HepG2 (cell line): ENCODE data around the gene C14orf180. TPM values are rescaled to one million over a fixed set of nuclear protein-coding genes. Genes with fewer than 3 reads are reported as not detected.

ENCODE experiments used
- ATAC-seq: fragments of 200-7000 bp; cut with Tn5 transposase; 3 replicates; pipeline ENCODE4 v1.9.1; 2020; ENCODE audit warnings: mild to moderate bottlenecking, moderate library complexity
- BruUV-seq: library from RNA; stranded (reverse); fragments of 400-500 nt; replicated peaks from 2 replicates; lab custom pipeline; 2021; lab: Mats Ljungman, UMichigan
- CTCF ChIA-PET: fragments of 300-600 bp; formaldehyde crosslinking; extraction: SDS; loops from one replicate; lab custom pipeline; 2021; ENCODE audit warnings: low total read pairs, inconsistent platforms, low intra/inter-chr PET ratio; lab: Yijun Ruan, JAX
- POLR2A ChIA-PET: fragments of 350-600 bp; sonication (Branson Sonifier 250); formaldehyde crosslinking; loops from one replicate; lab custom pipeline; 2020; ENCODE audit warnings: antibody characterized with exemption, inconsistent platforms; lab: Yijun Ruan, JAX
- DNase-seq: peaks from one replicate; pipeline ENCODE4 v3.0.0-alpha.2; 2015; ENCODE audit warnings: low spot score
- FAIRE-seq: peaks from 3 replicates; lab custom pipeline; 2011; peaks lifted over from hg19 to GRCh38; lab: Jason Lieb, UNC
- H2AFZ ChIP-seq: one replicate; pipeline ENCODE4 v1.6.1; 2011; ENCODE audit warnings: low read length, inconsistent platforms
- H3K27ac ChIP-seq: fragments of 300-600 bp; 3 replicates; pipeline ENCODE4 v1.8.0; 2011; ENCODE audit warnings: mixed run types, mild to moderate bottlenecking, mixed read lengths, low read length, inconsistent platforms; ENCODE audit not compliant: insufficient read depth; ENCODE audit errors: extremely low read length
- H3K27me3 ChIP-seq, 2 experiments: fragments of 200-600 bp in 1 of 2; 2 replicates in 1 of 2; 3 replicates in 1 of 2; pipeline versions ENCODE4 v1.6.0 to v1.8.0; 2011; ENCODE audit warnings: low read length in 2 of 2, mild to moderate bottlenecking in 2 of 2, moderate library complexity in 2 of 2, inconsistent platforms in 1 of 2; ENCODE audit not compliant: insufficient read depth in 2 of 2, control insufficient read depth in 1 of 2
- H3K36me3 ChIP-seq, 2 experiments: fragments of 200-600 bp in 1 of 2; replicated peaks in 1 of 2; 2 replicates in 1 of 2; 3 replicates in 1 of 2; pipeline versions ENCODE4 v1.5.1 to v1.8.0; 2011; ENCODE audit warnings: low read length in 2 of 2, inconsistent platforms in 1 of 2; ENCODE audit not compliant: insufficient read depth in 2 of 2, control insufficient read depth in 1 of 2
- H3K4me1 ChIP-seq: 2 replicates; pipeline ENCODE4 v1.5.1; 2012; ENCODE audit warnings: low read length, inconsistent platforms; ENCODE audit not compliant: insufficient read depth
- H3K4me2 ChIP-seq: 2 replicates; pipeline ENCODE4 v1.6.0; 2011; ENCODE audit warnings: low read depth, low read length, inconsistent platforms
- H3K4me3 ChIP-seq, 3 experiments: fragments of 200-600 bp in 1 of 3; sonication (generic), shearing (Covaris generic) in 1 of 3; replicated peaks in 1 of 3; 2 replicates each; pipeline ENCODE4 v1.5.1; 2011 to 2016; ENCODE audit warnings: low read length in 3 of 3, inconsistent platforms in 2 of 3, low read depth in 2 of 3, mild to moderate bottlenecking in 2 of 3, control low read depth in 1 of 3, mixed read lengths in 1 of 3; ENCODE audit not compliant: insufficient read depth in 1 of 3
- H3K79me2 ChIP-seq: one replicate; pipeline ENCODE4 v1.6.1; 2011; ENCODE audit warnings: low read length, inconsistent platforms; ENCODE audit not compliant: insufficient read depth
- H3K9ac ChIP-seq: 2 replicates; pipeline ENCODE4 v1.6.0; 2011; ENCODE audit warnings: mild to moderate bottlenecking, low read depth, low read length, inconsistent platforms; ENCODE audit not compliant: insufficient read depth
- H3K9me3 ChIP-seq: 2 replicates; pipeline ENCODE4 v1.5.1; 2012; ENCODE audit warnings: mild to moderate bottlenecking, low read length
- H4K20me1 ChIP-seq: 2 replicates; pipeline ENCODE4 v1.6.0; 2011; ENCODE audit warnings: inconsistent platforms, mild to moderate bottlenecking, low read length, moderate library complexity; ENCODE audit not compliant: insufficient read depth
- CEBPG ChIP-seq: IDR thresholded peaks from 2 replicates; pipeline ENCODE4 v1.6.1; 2016
- CREM ChIP-seq, 2 experiments: sonication (generic) in 1 of 2; formaldehyde crosslinking in 1 of 2; IDR thresholded peaks; 2 replicates each; pipeline versions ENCODE4 v1.4.0 to v1.6.1; 2016 to 2020; ENCODE audit warnings: antibody characterized with exemption in 1 of 2, mild to moderate bottlenecking in 1 of 2, missing genetic modification reagents in 1 of 2
- EEA1 ChIP-seq: sonication (generic); formaldehyde crosslinking; IDR thresholded peaks from 2 replicates; pipeline ENCODE4 v1.5.1; 2020; ENCODE audit warnings: mild to moderate bottlenecking, missing genetic modification reagents, borderline replicate concordance
- EHMT2 ChIP-seq: fragments of 200-600 bp; sonication (generic); IDR thresholded peaks from 2 replicates; pipeline ENCODE4 v1.7.0; 2017; ENCODE audit warnings: antibody characterized with exemption, low read depth, low read length, borderline replicate concordance
- POLR2AphosphoS5 ChIP-seq: IDR thresholded peaks from 2 replicates; pipeline ENCODE4 v1.6.1; 2012; ENCODE audit warnings: low read depth, low read length
- SRY ChIP-seq: sonication (generic); formaldehyde crosslinking; IDR thresholded peaks from 2 replicates; pipeline ENCODE4 v1.8.0; 2022; ENCODE audit warnings: mild to moderate bottlenecking, missing genetic modification reagents
- TGIF2 ChIP-seq: IDR thresholded peaks from 2 replicates; pipeline ENCODE4 v1.6.1; 2016; ENCODE audit warnings: control low read depth, missing compliant biosample characterization
- TOPORS ChIP-seq: sonication (generic); formaldehyde crosslinking; IDR thresholded peaks from 2 replicates; pipeline ENCODE4 v1.8.0; 2023; ENCODE audit warnings: mild to moderate bottlenecking, missing genetic modification reagents
- ZNF589 ChIP-seq: sonication (generic); formaldehyde crosslinking; conservative IDR thresholded peaks from 2 replicates; pipeline ENCODE4 v1.8.0; 2022; ENCODE audit warnings: mild to moderate bottlenecking, moderate library complexity, missing genetic modification reagents
- WGBS: methylation state at CpG from one replicate; pipeline ENCODE4 v1.1.6; 2017; ENCODE audit warnings: low lambda C conversion rate; 5-methylcytosine and 5-hydroxymethylcytosine counted together
- in situ Hi-C: cut with HindIII; loops from 2 replicates; pipeline ENCODE4 v1.10.0; 2017; ENCODE audit warnings: low pct_unique_long_range_greater_than_20kb; ENCODE audit not compliant: extremely low pct_ligation_motif_present
- intact Hi-C: fragments of 100-400 bp; cut with micrococcal nuclease; formaldehyde crosslinking; loops from one replicate; pipeline ENCODE4 v1.10.0; 2022; ENCODE audit not compliant: unreplicated experiment
- polyA plus RNA-seq, 8 experiments: library from polyadenylated mRNA; depleted of rRNA in 3 of 8; stranded (reverse) in 7 of 8; unstranded in 1 of 8; fragments of >200 nt; fragmentation: Illumina TruSeq in 4 of 8; extraction: Trizol in 4 of 8; gene quantifications; 2 replicates each; pipeline versions ENCODE4 v1.2.1 to v1.2.3, GENCODE V29; 2011 to 2016; ENCODE audit warnings: low read depth in 4 of 8, missing spikeins in 1 of 8, mixed read lengths in 1 of 8; ENCODE audit not compliant: insufficient read depth in 1 of 8
- total RNA-seq, 5 experiments: library from RNA; depleted of rRNA; stranded (reverse); fragments of >200 nt; fragmentation: Illumina TruSeq; extraction: Trizol; gene quantifications; 2 replicates each; pipeline ENCODE4 v1.2.3, GENCODE V29; 2016; ENCODE audit warnings: low read depth in 1 of 5
- TF ChIP-seq, protein P1 (sequence below): sonication (generic); formaldehyde crosslinking; IDR thresholded peaks from 2 replicates; pipeline ENCODE4 v1.4.0; 2020; ENCODE audit warnings: missing genetic modification reagents
- TF ChIP-seq, protein P2 (sequence below): sonication (generic); formaldehyde crosslinking; IDR thresholded peaks from 2 replicates; pipeline ENCODE4 v1.4.0; 2020; ENCODE audit warnings: mild to moderate bottlenecking, missing genetic modification reagents
- TF ChIP-seq, protein P3 (sequence below): sonication (generic); formaldehyde crosslinking; IDR thresholded peaks from 2 replicates; pipeline ENCODE4 v1.4.0; 2020; ENCODE audit warnings: missing genetic modification reagents, mild to moderate bottlenecking, borderline replicate concordance
- TF ChIP-seq, protein P4 (sequence below): sonication (generic); formaldehyde crosslinking; IDR thresholded peaks from 2 replicates; pipeline ENCODE4 v1.5.0; 2020; ENCODE audit warnings: mild to moderate bottlenecking, missing genetic modification reagents
- TF ChIP-seq, protein P5 (sequence below): sonication (generic); formaldehyde crosslinking; IDR thresholded peaks from 2 replicates; pipeline ENCODE4 v1.5.0; 2020; ENCODE audit warnings: mild to moderate bottlenecking, missing genetic modification reagents

The C14orf180 gene
- total and polyA plus RNA-seq, 2 of the 13 experiments (the other 11 are each of a cell fraction or from before 2014, with no cell fraction given): not detected

DNA sequence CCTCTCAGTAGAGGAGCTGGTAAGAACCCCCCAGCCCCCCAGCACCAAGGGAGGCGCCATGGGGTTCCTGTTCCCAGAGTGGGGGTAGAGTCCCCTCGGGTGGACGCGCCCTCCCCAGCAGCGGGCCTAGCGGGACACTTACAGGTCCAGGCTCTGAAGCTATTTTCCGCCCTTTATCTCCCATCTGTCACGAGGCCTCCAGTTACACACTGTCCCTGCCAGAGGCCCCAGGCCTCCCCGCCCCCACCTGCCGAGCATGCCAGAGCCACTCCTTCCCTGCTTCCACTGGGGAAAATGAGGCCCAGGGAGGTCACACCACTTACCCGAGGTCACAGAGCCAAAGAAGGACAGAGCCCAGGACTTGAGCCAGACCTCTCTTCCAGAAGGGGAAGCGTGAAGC, 3.1 kb downstream of the C14orf180 start:
- ATAC-seq (no peak), DNase-seq (no peak), FAIRE-seq (no peak)
- WGBS: 6% methylated on average over 9 of the region's 12 CpGs
- intact Hi-C loops: no loop called here
- in situ Hi-C loops: no loop called here
- ChIA-PET CTCF (no interaction called here), POLR2A (no interaction called here)
- no TSS peak for BruUV-seq
- peaks cover 26 to 91% of the 10 kb centered on the region in 2 experiments for H3K27me3 ChIP-seq
- H3K9me3 ChIP-seq: no peaks in the 10 kb centered on the region
- peaks cover 3% of the 10 kb centered on the region for H3K4me1 ChIP-seq
- no peaks in the 10 kb centered on the region for H4K20me1 ChIP-seq
- H3K4me3 ChIP-seq: no peak overlapping the region
- H3K27ac ChIP-seq: no peak overlapping the region
- TF ChIP-seq CREM (IDR thresholded peaks at IDR 0.05): no peak
- TF ChIP-seq CREM (CRISPR knock-in tag; IDR thresholded peaks at IDR 0.05): no peak
- TF ChIP-seq, protein P1, sequence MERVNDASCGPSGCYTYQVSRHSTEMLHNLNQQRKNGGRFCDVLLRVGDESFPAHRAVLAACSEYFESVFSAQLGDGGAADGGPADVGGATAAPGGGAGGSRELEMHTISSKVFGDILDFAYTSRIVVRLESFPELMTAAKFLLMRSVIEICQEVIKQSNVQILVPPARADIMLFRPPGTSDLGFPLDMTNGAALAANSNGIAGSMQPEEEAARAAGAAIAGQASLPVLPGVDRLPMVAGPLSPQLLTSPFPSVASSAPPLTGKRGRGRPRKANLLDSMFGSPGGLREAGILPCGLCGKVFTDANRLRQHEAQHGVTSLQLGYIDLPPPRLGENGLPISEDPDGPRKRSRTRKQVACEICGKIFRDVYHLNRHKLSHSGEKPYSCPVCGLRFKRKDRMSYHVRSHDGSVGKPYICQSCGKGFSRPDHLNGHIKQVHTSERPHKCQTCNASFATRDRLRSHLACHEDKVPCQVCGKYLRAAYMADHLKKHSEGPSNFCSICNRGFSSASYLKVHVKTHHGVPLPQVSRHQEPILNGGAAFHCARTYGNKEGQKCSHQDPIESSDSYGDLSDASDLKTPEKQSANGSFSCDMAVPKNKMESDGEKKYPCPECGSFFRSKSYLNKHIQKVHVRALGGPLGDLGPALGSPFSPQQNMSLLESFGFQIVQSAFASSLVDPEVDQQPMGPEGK: no peak
- TF ChIP-seq, protein P2, sequence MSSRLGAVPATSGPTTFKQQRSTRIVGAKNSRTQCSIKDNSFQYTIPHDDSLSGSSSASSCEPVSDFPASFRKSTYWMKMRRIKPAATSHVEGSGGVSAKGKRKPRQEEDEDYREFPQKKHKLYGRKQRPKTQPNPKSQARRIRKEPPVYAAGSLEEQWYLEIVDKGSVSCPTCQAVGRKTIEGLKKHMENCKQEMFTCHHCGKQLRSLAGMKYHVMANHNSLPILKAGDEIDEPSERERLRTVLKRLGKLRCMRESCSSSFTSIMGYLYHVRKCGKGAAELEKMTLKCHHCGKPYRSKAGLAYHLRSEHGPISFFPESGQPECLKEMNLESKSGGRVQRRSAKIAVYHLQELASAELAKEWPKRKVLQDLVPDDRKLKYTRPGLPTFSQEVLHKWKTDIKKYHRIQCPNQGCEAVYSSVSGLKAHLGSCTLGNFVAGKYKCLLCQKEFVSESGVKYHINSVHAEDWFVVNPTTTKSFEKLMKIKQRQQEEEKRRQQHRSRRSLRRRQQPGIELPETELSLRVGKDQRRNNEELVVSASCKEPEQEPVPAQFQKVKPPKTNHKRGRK (CRISPR knock-in tag): no peak
- no peak for TF ChIP-seq POLR2AphosphoS5
- TF ChIP-seq, protein P3, sequence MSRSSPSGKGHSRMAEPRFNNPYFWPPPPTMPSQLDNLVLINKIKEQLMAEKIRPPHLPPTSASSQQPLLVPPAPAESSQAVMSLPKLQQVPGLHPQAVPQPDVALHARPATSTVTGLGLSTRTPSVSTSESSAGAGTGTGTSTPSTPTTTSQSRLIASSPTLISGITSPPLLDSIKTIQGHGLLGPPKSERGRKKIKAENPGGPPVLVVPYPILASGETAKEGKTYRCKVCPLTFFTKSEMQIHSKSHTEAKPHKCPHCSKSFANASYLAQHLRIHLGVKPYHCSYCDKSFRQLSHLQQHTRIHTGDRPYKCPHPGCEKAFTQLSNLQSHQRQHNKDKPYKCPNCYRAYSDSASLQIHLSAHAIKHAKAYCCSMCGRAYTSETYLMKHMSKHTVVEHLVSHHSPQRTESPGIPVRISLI (CRISPR knock-in tag): no peak
- no peak for TF ChIP-seq EEA1
- no peak for TF ChIP-seq EHMT2
- TF ChIP-seq ZNF589 (CRISPR knock-in tag): no peak
- TF ChIP-seq, protein P4, sequence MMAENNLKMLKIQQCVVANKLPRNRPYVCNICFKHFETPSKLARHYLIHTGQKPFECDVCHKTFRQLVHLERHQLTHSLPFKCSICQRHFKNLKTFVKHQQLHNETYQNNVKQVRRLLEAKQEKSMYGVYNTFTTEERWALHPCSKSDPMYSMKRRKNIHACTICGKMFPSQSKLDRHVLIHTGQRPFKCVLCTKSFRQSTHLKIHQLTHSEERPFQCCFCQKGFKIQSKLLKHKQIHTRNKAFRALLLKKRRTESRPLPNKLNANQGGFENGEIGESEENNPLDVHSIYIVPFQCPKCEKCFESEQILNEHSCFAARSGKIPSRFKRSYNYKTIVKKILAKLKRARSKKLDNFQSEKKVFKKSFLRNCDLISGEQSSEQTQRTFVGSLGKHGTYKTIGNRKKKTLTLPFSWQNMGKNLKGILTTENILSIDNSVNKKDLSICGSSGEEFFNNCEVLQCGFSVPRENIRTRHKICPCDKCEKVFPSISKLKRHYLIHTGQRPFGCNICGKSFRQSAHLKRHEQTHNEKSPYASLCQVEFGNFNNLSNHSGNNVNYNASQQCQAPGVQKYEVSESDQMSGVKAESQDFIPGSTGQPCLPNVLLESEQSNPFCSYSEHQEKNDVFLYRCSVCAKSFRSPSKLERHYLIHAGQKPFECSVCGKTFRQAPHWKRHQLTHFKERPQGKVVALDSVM (CRISPR knock-in tag): no peak
- no peak for TF ChIP-seq CEBPG (CRISPR knock-in tag)
- TF ChIP-seq TGIF2 (CRISPR knock-in tag): no peak
- no peak for TF ChIP-seq TOPORS
- TF ChIP-seq, protein P5, sequence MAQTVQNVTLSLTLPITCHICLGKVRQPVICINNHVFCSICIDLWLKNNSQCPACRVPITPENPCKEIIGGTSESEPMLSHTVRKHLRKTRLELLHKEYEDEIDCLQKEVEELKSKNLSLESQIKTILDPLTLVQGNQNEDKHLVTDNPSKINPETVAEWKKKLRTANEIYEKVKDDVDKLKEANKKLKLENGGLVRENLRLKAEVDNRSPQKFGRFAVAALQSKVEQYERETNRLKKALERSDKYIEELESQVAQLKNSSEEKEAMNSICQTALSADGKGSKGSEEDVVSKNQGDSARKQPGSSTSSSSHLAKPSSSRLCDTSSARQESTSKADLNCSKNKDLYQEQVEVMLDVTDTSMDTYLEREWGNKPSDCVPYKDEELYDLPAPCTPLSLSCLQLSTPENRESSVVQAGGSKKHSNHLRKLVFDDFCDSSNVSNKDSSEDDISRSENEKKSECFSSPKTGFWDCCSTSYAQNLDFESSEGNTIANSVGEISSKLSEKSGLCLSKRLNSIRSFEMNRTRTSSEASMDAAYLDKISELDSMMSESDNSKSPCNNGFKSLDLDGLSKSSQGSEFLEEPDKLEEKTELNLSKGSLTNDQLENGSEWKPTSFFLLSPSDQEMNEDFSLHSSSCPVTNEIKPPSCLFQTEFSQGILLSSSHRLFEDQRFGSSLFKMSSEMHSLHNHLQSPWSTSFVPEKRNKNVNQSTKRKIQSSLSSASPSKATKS (CRISPR knock-in tag): no peak
- TF ChIP-seq SRY: no peak
- H2AFZ ChIP-seq: no peak overlapping the region
- H3K4me2 ChIP-seq: no peak overlapping the region
- H3K79me2 ChIP-seq: no peaks in the 10 kb centered on the region
- no peaks in the 10 kb centered on the region for H3K36me3 ChIP-seq
- no peak overlapping the region for H3K9ac ChIP-seq
